HG03097 (cell line): ENCODE data around the gene CD69.
"Not testable (repeated sequence)": the region's sequence is repeated elsewhere in the genome, so short reads cannot be mapped to it uniquely, and the experiment has no call there.

ENCODE experiments used
- ATAC-seq: cut with Tn5 transposase; IDR thresholded peaks from one replicate; pipeline ENCODE4 v1.9.1; 2021; ENCODE audit not compliant: unreplicated experiment, low FRiP score

Gene CD69

DNA sequence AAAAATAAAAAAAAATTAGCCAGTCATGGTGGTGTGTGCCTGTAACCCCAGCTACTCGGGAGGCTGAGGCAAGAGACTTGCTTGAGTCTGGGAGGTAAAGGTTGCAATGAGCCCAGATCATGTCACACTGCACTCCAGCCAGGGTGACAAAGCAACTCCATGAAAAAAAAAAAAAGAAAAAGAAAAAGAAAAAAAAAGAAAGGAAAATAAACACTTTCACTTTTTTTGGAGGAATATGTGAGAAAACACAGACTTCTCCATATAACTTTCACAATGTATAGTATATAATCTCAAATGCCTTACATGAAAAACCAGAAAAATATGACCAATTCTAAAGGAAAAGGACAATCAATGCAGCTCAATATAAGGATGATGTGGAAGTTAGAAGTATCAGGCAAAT lies 36.7 kb downstream of the CD69 start:
- no peak for ATAC-seq

- ATAC-seq: peak; percentile 28
These were observed 39.2 kb downstream of the CD69 start for GRCh38 chr12:9721394-9722092.

GRCh38 chr12:9719790-9720189 lies 40.9 kb downstream of the CD69 start:
- no peak for ATAC-seq

DNA sequence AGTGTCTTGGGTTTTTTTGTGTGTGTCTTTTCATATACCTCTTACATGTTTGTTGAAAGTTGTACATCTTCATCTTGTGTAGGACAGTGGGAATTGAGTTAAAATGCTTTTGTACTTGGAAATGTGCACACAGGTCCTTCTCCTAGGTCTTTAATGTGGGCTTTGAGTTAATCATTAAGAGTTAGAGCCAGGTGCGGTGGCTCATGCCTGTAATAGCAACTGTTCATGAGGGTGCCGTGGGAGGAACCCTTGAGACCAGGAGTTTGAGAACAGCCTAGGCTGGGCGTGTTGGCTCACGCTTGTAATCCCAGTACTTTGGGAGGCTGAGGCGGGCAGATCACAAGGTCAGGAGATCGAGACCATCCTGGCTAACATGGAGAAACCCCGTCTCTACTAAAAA lies 41.7 kb downstream of the CD69 start:
- no peak for ATAC-seq

GRCh38 chr12:9717070-9717925 lies 43.4 kb downstream of the CD69 start:
- ATAC-seq: no peak

GRCh38 chr12:9713032-9713558 lies 47.6 kb downstream of the CD69 start:
- ATAC-seq: peak; percentile 73

GRCh38 chr12:9711664-9712063 lies 49.0 kb downstream of the CD69 start:
- no peak for ATAC-seq

GRCh38 chr12:9710584-9711375 lies 49.9 kb downstream of the CD69 start:
- ATAC-seq: no peak

GRCh38 chr12:9708853-9709252 lies 51.8 kb downstream of the CD69 start:
- ATAC-seq: no peak

DNA sequence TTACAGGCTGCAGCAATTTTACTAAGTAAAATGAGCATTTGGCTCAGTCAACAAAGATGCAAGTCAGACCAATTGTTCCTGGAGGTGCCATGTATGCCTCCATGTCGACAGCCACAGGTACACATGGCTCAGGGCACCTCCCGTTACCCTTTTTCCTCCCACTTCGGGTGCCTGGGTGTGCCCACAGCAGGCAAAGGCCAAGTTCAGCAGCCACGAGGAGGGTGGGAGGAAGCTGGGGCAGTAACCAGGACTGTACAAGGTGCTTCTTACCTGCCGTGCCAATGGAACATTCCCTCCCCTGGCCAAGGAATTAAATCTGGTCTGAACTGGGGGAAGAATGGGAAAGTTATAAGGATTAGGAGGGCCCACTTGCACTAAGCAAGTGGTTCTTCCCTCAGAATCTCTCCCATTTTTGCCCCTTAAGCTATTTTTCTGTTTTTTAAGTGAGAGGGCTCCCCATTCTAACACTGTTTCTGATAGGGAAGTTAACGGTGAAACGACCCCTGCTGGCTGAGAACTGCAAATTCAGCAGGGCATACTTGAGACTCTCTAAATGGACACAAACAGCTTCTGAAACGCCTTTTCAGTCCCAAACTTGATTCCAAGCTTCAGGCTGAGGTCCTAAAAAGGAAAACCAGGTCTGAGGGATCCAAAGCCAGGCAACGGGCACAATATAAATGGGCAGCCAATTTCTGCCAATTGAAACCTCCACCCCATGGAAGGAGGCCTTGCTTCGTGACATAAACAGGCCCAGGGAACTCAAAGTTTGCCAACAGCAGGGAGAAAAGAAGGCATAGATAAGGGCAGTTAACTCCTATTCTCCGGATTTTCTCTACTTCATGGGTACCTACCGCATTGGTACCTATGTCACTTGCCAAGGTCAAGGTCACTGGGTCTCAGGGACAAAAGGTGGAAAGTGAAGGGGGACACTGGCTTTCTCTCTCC lies 52.6 kb downstream of the CD69 start:
- no peak for ATAC-seq

DNA sequence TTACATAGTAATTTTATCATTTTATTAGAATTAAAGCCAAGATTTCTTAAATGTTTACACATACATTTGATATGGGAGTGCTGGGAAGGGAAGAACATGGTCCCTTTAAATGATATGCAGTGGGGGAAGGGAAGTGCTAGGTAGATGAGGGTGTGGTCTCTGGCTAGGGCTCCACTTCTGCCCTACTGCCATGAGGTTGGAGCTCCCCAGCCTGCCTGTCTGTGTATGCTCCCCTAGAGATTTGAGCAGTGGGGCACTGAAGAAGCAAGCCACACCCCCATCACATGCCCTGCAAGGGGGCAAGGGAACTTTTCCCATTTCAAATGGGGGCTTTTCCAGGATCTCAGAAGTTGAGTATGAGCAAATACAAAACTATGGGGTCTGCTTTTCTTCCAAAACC lies 53.3 kb downstream of the CD69 start:
- no peak for ATAC-seq

DNA sequence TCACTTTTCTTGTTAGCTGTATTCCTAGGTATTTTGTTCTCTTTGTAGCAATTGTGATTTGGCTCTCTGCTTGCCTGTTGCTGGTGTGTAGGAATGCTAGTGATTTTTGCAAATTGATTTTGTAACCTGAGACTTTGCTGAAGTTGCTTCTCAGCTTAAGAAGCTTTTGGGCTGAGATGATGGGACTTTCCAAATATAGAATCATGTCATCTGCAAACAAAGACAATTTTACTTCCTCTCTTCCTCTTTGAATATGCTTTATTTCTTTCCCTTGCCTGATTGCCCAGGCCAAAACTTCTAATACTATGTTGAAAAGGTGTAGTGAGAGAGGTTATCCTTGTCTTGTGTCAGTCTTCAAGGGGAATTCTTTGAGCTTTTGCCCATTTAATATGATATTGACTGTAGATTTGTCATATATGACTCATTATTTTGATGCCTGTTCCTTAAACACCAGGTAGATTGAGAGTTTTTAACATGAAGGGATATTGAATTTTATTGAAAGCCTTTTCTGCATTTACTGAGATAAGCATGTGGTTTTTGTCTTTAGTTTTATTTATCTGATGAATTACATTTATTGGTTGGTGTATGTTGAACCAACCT lies 54.5 kb downstream of the CD69 start:
- no peak for ATAC-seq

- not testable (repeated sequence) for ATAC-seq
These were observed 56.1 kb downstream of the CD69 start for GRCh38 chr12:9704561-9704960.
